PC-9 (cell line): ENCODE measurements around the gene PCDHB5. TPM values are rescaled to one million over a fixed set of nuclear protein-coding genes. Genes with fewer than 3 reads are reported as not detected.
A peak's percentile ranks its signal among the peaks of the same experiment; 100 is the strongest.

Experiments used
- BruUV-seq: library from RNA; stranded (reverse); fragments of 400-500 nt; replicated peaks from 2 replicates; lab custom pipeline; 2021; lab: Mats Ljungman, UMichigan
- CTCF ChIA-PET: fragments of 300-600 bp; sonication (Branson Sonifier 250); formaldehyde crosslinking; loops from one replicate; lab custom pipeline; 2022; ENCODE audit warnings: antibody characterized with exemption; lab: Charles Lee
- POLR2A ChIA-PET: fragments of 300-600 bp; sonication (Branson Sonifier 250); formaldehyde crosslinking; loops from one replicate; lab custom pipeline; 2022; ENCODE audit warnings: antibody characterized with exemption; ENCODE audit not compliant: unreplicated experiment; lab: Charles Lee
- DNase-seq, 2 experiments: peaks; one replicate each; pipeline versions ENCODE4 v3.0.0 to v3.0.0-alpha.2; 2015 to 2022; ENCODE audit warnings: mixed read lengths in 1 of 2
- H2AFZ ChIP-seq: fragments of 200-600 bp; sonication (generic); 2 replicates; pipeline ENCODE4 v1.8.1; 2017; ENCODE audit warnings: antibody characterized with exemption
- H3F3A ChIP-seq: fragments of 200-600 bp; sonication (generic); 2 replicates; pipeline ENCODE4 v1.8.1; 2017; ENCODE audit warnings: antibody characterized with exemption, mild to moderate bottlenecking, low read depth; ENCODE audit not compliant: insufficient read depth
- H3K27ac ChIP-seq: fragments of 200-600 bp; sonication (generic); 2 replicates; pipeline ENCODE4 v1.6.1; 2016; ENCODE audit warnings: mixed run types
- H3K27me3 ChIP-seq: fragments of 200-600 bp; sonication (generic); 2 replicates; pipeline ENCODE4 v1.6.1; 2016; ENCODE audit warnings: low read depth, mixed run types; ENCODE audit not compliant: insufficient read depth
- H3K36me3 ChIP-seq: fragments of 200-600 bp; sonication (generic); 2 replicates; pipeline ENCODE4 v1.6.1; 2016; ENCODE audit warnings: low read depth, mixed run types
- H3K4me1 ChIP-seq: fragments of 200-600 bp; sonication (generic); replicated peaks from 2 replicates; pipeline ENCODE4 v1.6.1; 2016; ENCODE audit warnings: mixed run types; ENCODE audit not compliant: insufficient read depth
- H3K4me2 ChIP-seq: fragments of 200-600 bp; sonication (generic); 2 replicates; pipeline ENCODE4 v1.6.1; 2017; ENCODE audit warnings: mixed run types
- H3K4me3 ChIP-seq: fragments of 200-600 bp; sonication (generic); 2 replicates; pipeline ENCODE4 v1.6.1; 2016; ENCODE audit warnings: mixed run types
- H3K79me2 ChIP-seq: fragments of 200-600 bp; sonication (generic); 2 replicates; pipeline ENCODE4 v1.6.1; 2017; ENCODE audit warnings: low read depth, mixed run types
- H3K9me2 ChIP-seq: fragments of 200-600 bp; sonication (generic); 2 replicates; pipeline ENCODE4 v1.8.1; 2017; ENCODE audit warnings: mild to moderate bottlenecking; ENCODE audit not compliant: insufficient read depth
- H3K9me3 ChIP-seq: fragments of 200-600 bp; sonication (generic); 2 replicates; pipeline ENCODE4 v1.8.1; 2016; ENCODE audit warnings: low read depth; ENCODE audit not compliant: insufficient read depth
- H4K20me1 ChIP-seq: fragments of 200-600 bp; sonication (generic); 2 replicates; pipeline ENCODE4 v1.8.1; 2017; ENCODE audit not compliant: insufficient read depth
- EZH2 ChIP-seq: fragments of 200-600 bp; sonication (generic); IDR thresholded peaks from 2 replicates; pipeline ENCODE4 v1.8.0; 2017; ENCODE audit warnings: antibody characterized with exemption, low read depth
- intact Hi-C: fragments of 100-400 bp; cut with micrococcal nuclease; formaldehyde crosslinking; loops from one replicate; pipeline ENCODE4 v1.10.0; 2022; ENCODE audit not compliant: unreplicated experiment
- total RNA-seq: library from RNA; stranded (reverse); gene quantifications from 2 replicates; pipeline ENCODE4 v1.2.3, GENCODE V29; 2021
- TF ChIP-seq, protein P1 (sequence below): fragments of 200-600 bp; sonication (generic); conservative IDR thresholded peaks from 2 replicates; pipeline ENCODE4 v1.6.1; 2017; ENCODE audit warnings: mixed run types, antibody characterized with exemption, mild to moderate bottlenecking, moderate library complexity

The PCDHB5 gene
- total RNA-seq, 1 experiment from 2014 or later: not detected

DNA sequence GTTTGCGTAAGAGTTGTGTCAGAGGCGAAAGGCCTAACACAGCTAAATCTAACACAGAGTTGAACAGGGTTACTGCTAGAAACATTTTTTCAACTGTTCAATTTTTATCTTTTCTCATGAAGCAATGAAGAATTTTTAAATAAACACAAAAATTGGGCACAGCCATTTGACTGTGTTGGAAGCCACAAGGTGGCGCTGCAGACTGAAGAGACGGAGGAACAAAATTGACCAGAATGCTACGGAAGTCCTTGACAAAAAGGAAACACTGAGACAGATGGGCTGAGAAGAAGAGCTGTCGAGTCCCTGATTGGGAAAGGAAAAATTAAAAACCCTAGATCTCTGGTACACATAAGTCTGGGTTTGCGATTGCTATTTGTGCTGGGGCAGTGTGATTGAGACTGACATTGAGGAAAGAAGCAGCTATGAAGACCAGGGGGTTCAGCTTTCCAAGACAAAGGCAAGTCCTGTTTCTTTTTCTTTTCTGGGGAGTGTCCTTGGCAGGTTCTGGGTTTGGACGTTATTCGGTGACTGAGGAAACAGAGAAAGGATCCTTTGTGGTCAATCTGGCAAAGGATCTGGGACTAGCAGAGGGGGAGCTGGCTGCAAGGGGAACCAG lies 52.0 kb downstream of the PCDHB5 start, which contains the start of gene PCDHB9:
TSS of gene PCDHB9 (plus strand) at position 265 of the 616 bp plus-strand sequence. CDS start at position 423, 158 bp downstream.
- H3K4me1 ChIP-seq: no peaks in the 10 kb centered on the region
- ChIA-PET POLR2A (no interaction called here), CTCF (interaction anchor here (0.6 kb wide), 1 partner anchor 1146 kb away, joined by 6 read pairs; no protein-coding TSS in a partner anchor)
- H3F3A ChIP-seq: no peaks in the 10 kb centered on the region
- no peaks in the 10 kb centered on the region for H4K20me1 ChIP-seq
- H3K27ac ChIP-seq: no peak within 1 kb of the TSS
- H3K9me2 ChIP-seq: no peaks in the 10 kb centered on the region
- BruUV-seq: no TSS peak
- no peak within 1 kb of the TSS for H3K4me2 ChIP-seq
- H3K9me3 ChIP-seq: no peaks in the 10 kb centered on the region
- no peak within 1 kb of the TSS for H2AFZ ChIP-seq
- no peaks in the 10 kb centered on the region for H3K36me3 ChIP-seq
- intact Hi-C loops: loop anchor here (10.0 kb wide), 1 partner anchor 102 kb away; no protein-coding TSS in a partner anchor
- no peaks in the 10 kb centered on the region for H3K27me3 ChIP-seq
- TF ChIP-seq EZH2: no peak
- TF ChIP-seq, protein P1, sequence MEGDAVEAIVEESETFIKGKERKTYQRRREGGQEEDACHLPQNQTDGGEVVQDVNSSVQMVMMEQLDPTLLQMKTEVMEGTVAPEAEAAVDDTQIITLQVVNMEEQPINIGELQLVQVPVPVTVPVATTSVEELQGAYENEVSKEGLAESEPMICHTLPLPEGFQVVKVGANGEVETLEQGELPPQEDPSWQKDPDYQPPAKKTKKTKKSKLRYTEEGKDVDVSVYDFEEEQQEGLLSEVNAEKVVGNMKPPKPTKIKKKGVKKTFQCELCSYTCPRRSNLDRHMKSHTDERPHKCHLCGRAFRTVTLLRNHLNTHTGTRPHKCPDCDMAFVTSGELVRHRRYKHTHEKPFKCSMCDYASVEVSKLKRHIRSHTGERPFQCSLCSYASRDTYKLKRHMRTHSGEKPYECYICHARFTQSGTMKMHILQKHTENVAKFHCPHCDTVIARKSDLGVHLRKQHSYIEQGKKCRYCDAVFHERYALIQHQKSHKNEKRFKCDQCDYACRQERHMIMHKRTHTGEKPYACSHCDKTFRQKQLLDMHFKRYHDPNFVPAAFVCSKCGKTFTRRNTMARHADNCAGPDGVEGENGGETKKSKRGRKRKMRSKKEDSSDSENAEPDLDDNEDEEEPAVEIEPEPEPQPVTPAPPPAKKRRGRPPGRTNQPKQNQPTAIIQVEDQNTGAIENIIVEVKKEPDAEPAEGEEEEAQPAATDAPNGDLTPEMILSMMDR: peak; percentile 65
- no peak within 1 kb of the TSS for H3K4me3 ChIP-seq
- DNase-seq: peak in 1 of 2 experiments; percentile 11
- no peaks in the 10 kb centered on the region for H3K79me2 ChIP-seq

Other genes with a start within 250 kb of the PCDHB5 start
- 0.88 and 0.90 TPM in 2 replicates for gene PCDHAC1, start 208.9 kb upstream of the PCDHB5 start, total RNA-seq
- 2.8 and 3.4 TPM in 2 replicates for gene PCDHAC2, start 168.7 kb upstream of the PCDHB5 start, total RNA-seq
- gene PCDHB1, start 83.8 kb upstream of the PCDHB5 start, total RNA-seq: not detected in 2 replicates
- gene PCDHB2, start 40.6 kb upstream of the PCDHB5 start, total RNA-seq: 2.8 and 4.0 TPM in 2 replicates
- gene PCDHB3, start 34.7 kb upstream of the PCDHB5 start, total RNA-seq: 0.17 and 0.55 TPM in 2 replicates
- gene PCDHB4, start 13.4 kb upstream of the PCDHB5 start, total RNA-seq: 0.09 and 0.13 TPM in 2 replicates
- gene PCDHB6, start 14.9 kb downstream of the PCDHB5 start, total RNA-seq: not detected in 2 replicates
- not detected in 2 replicates for gene PCDHB7, start 37.4 kb downstream of the PCDHB5 start, total RNA-seq
- gene PCDHB8, start 42.6 kb downstream of the PCDHB5 start, total RNA-seq: not detected in 2 replicates
- not detected in 2 replicates for gene PCDHB16, start 47.2 kb downstream of the PCDHB5 start, total RNA-seq
- gene PCDHB9, start 52.0 kb downstream of the PCDHB5 start, total RNA-seq: not detected in 2 replicates
- gene PCDHB10, start 57.1 kb downstream of the PCDHB5 start, total RNA-seq: not detected in 2 replicates
- gene PCDHB11, start 64.4 kb downstream of the PCDHB5 start, total RNA-seq: not detected in 2 replicates
- not detected in 2 replicates for gene PCDHB12, start 73.5 kb downstream of the PCDHB5 start, total RNA-seq
- gene PCDHB13, start 78.7 kb downstream of the PCDHB5 start, total RNA-seq: not detected in 2 replicates
- 0.07 TPM in 1 of 2 replicates, not detected in the other for gene PCDHB14, start 88.1 kb downstream of the PCDHB5 start, total RNA-seq
- not detected in 2 replicates for gene PCDHB15, start 110.2 kb downstream of the PCDHB5 start, total RNA-seq
- gene SLC25A2, start 168.8 kb downstream of the PCDHB5 start, total RNA-seq: 0.33 and 0.55 TPM in 2 replicates
- gene TAF7, start 185.6 kb downstream of the PCDHB5 start, total RNA-seq: 56.1 and 57.6 TPM in 2 replicates
- gene PCDHGA1, start 195.3 kb downstream of the PCDHB5 start, total RNA-seq: 0.07 TPM in 1 of 2 replicates, not detected in the other
- 0.11 and 0.13 TPM in 2 replicates for gene PCDHGA2, start 203.6 kb downstream of the PCDHB5 start, total RNA-seq
- not detected in 2 replicates for gene PCDHGA3, start 208.6 kb downstream of the PCDHB5 start, total RNA-seq
- gene PCDHGB1, start 214.9 kb downstream of the PCDHB5 start, total RNA-seq: not detected in 2 replicates
- not detected in 2 replicates for gene PCDHGA4, start 219.8 kb downstream of the PCDHB5 start, total RNA-seq
- 0.28 and 0.33 TPM in 2 replicates for gene PCDHGB2, start 224.8 kb downstream of the PCDHB5 start, total RNA-seq
- gene PCDHGA5, start 229.0 kb downstream of the PCDHB5 start, total RNA-seq: 0.13 and 0.20 TPM in 2 replicates
- gene PCDHGB3, start 235.0 kb downstream of the PCDHB5 start, total RNA-seq: not detected in 2 replicates
- gene PCDHGA6, start 238.7 kb downstream of the PCDHB5 start, total RNA-seq: 0.17 TPM in 1 of 2 replicates, not detected in the other
- not detected in 2 replicates for gene PCDHGA7, start 247.5 kb downstream of the PCDHB5 start, total RNA-seq